Sigmoid colon (tissue), 4 donors: ENCODE measurements around the gene FKBP14.

Source experiments
- EP300 ChIP-seq, 4 donors: sonication (generic); formaldehyde crosslinking; IDR thresholded peaks; one replicate each; pipeline ENCODE4 v1.6.1; 2017; ENCODE audit warnings: antibody characterized with exemption in 4 of 4
- POLR2A ChIP-seq, 2 donors: fragments of 450-650 bp; IDR thresholded peaks; one replicate each; pipeline ENCODE4 v1.6.1; 2016; ENCODE audit warnings: antibody characterized with exemption in 2 of 2, mild to moderate bottlenecking in 2 of 2, moderate library complexity in 2 of 2
- TF ChIP-seq, protein P1 (sequence below), 4 experiments: fragments of 450-650 bp in 3 of 4; fragments of 200-600 bp in 1 of 4; IDR thresholded peaks; one replicate each; pipeline ENCODE4 v1.5.1; 2016 to 2019; ENCODE audit warnings: antibody characterized with exemption in 4 of 4, mild to moderate bottlenecking in 3 of 4, moderate library complexity in 2 of 4

- TF ChIP-seq, protein P1, sequence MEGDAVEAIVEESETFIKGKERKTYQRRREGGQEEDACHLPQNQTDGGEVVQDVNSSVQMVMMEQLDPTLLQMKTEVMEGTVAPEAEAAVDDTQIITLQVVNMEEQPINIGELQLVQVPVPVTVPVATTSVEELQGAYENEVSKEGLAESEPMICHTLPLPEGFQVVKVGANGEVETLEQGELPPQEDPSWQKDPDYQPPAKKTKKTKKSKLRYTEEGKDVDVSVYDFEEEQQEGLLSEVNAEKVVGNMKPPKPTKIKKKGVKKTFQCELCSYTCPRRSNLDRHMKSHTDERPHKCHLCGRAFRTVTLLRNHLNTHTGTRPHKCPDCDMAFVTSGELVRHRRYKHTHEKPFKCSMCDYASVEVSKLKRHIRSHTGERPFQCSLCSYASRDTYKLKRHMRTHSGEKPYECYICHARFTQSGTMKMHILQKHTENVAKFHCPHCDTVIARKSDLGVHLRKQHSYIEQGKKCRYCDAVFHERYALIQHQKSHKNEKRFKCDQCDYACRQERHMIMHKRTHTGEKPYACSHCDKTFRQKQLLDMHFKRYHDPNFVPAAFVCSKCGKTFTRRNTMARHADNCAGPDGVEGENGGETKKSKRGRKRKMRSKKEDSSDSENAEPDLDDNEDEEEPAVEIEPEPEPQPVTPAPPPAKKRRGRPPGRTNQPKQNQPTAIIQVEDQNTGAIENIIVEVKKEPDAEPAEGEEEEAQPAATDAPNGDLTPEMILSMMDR (IDR thresholded peaks at IDR 0.05) = no peak
- TF ChIP-seq EP300 (IDR thresholded peaks at IDR 0.05) (no peak), POLR2A (IDR thresholded peaks at IDR 0.05) (no peak)
These were observed 21.0 kb downstream of the FKBP14 start for GRCh38 chr7:30005464-30005863.
